ENCODE results near the gene STXBP5L. TPM values are rescaled to one million over a fixed set of nuclear protein-coding genes. Genes with fewer than 3 reads are reported as not detected.

The STXBP5L gene
- total RNA-seq (not detected), polyA plus RNA-seq (not detected)

- no peaks in the 10 kb centered on the region for H3K9me3 ChIP-seq (ENCODE audit: low read length)
- H3K27ac ChIP-seq (ENCODE audit: low read depth, low read length) = no peak within 1 kb of the TSS
- peaks cover 44 to 70% of the 10 kb centered on the region in 2 donors for H3K27me3 Mint-ChIP-seq
- H3K4me3 ChIP-seq (ENCODE audit: low read length) = no peak within 1 kb of the TSS
- peaks cover 19% of the 10 kb centered on the region for H3K27me3 ChIP-seq (ENCODE audit: insufficient read depth, low read length, poor library complexity, severe bottlenecking)
- H3K27ac Mint-ChIP-seq = peak within 1 kb of the TSS in 1 of 8 donors; percentile 47
- H3K36me3 Mint-ChIP-seq = peaks cover 0 to 2% (median 0%) of the 10 kb centered on the region in 3 donors
- H3K36me3 ChIP-seq (ENCODE audit: insufficient read depth, low read length) = no peaks in the 10 kb centered on the region
- H3K9me3 Mint-ChIP-seq = peaks cover 4 to 18% (median 10%) of the 10 kb centered on the region in 5 donors
- H3K4me1 ChIP-seq (ENCODE audit: insufficient read depth, low read length) = peaks cover 7% of the 10 kb centered on the region
- ChIA-PET CTCF (no interaction called here), POLR2A (no interaction called here)
- peak in 2 of 5 donors; percentile 0 to 4 for DNase-seq
- H3K4me1 Mint-ChIP-seq = peaks cover 16 to 23% (median 19%) of the 10 kb centered on the region in 3 donors
- H3K4me3 Mint-ChIP-seq = peak within 1 kb of the TSS; percentile 29 to 83 (median 75)
Observed at GRCh38 chr3:120908030-120908794, at the start of gene STXBP5L. Gene STXBP5L, plus strand, starts transcription at chr3:120908205. Its CDS starts 1,374 bp downstream, at chr3:120909579.

DNA sequence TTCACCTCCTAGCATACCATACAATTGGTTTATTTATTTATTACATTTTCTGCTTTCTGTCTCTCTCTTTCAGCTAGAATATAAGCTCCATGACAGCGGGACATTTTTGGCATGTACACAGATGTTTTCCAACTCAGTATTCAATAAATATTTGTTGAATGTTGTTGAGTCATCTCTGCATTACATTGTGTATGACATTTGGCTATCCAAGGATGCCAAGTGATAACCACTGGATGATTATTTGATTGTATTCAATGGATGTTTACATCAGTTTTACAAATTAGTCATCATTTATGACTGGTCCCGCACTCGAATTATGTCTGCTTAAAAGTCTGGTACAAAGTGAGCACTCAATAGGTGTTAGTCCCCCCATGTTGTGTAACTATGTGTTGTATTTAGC lies 49.5 kb upstream of the STXBP5L start:
- Mint-ChIP-seq H3K27me3 (peaks cover 5 to 23% of the 10 kb centered on the region in 2 donors), H3K9me3 (peaks cover 0 to 2% (median 0%) of the 10 kb centered on the region in 5 donors), H3K27ac (no peak overlapping the region), H3K4me3 (no peak overlapping the region), H3K4me1 (no peaks in the 10 kb centered on the region), H3K36me3 (no peaks in the 10 kb centered on the region)
- Histone ChIP-seq H3K27ac (ENCODE audit: low read depth, low read length) (no peak overlapping the region), H3K27me3 (ENCODE audit: insufficient read depth, low read length, poor library complexity, severe bottlenecking) (no peaks in the 10 kb centered on the region), H3K4me3 (ENCODE audit: low read length) (no peak overlapping the region), H3K9me3 (ENCODE audit: low read length) (no peaks in the 10 kb centered on the region), H3K4me1 (ENCODE audit: insufficient read depth, low read length) (no peaks in the 10 kb centered on the region), H3K36me3 (ENCODE audit: insufficient read depth, low read length) (no peaks in the 10 kb centered on the region)
- POLR2A ChIA-PET = no interaction called here
- CTCF ChIA-PET = no interaction called here
- no peak for DNase-seq

GRCh38 chr3:120864541-120864940 lies 43.5 kb upstream of the STXBP5L start:
- Mint-ChIP-seq H3K27ac (no peak overlapping the region), H3K4me1 (no peaks in the 10 kb centered on the region), H3K9me3 (peaks cover 0 to 3% (median 0%) of the 10 kb centered on the region in 5 donors), H3K36me3 (no peaks in the 10 kb centered on the region), H3K4me3 (no peak overlapping the region), H3K27me3 (peaks cover 2 to 20% of the 10 kb centered on the region in 2 donors)
- POLR2A ChIA-PET = no interaction called here
- no peaks in the 10 kb centered on the region for H3K27me3 ChIP-seq (ENCODE audit: insufficient read depth, low read length, poor library complexity, severe bottlenecking)
- no peaks in the 10 kb centered on the region for H3K9me3 ChIP-seq (ENCODE audit: low read length)
- H3K4me1 ChIP-seq (ENCODE audit: insufficient read depth, low read length) = no peaks in the 10 kb centered on the region
- CTCF ChIA-PET = no interaction called here
- DNase-seq = no peak
- no peak overlapping the region for H3K27ac ChIP-seq (ENCODE audit: low read depth, low read length)
- H3K36me3 ChIP-seq (ENCODE audit: insufficient read depth, low read length) = no peaks in the 10 kb centered on the region
- no peak overlapping the region for H3K4me3 ChIP-seq (ENCODE audit: low read length)

GRCh38 chr3:120875507-120875906 lies 32.5 kb upstream of the STXBP5L start:
- ChIA-PET POLR2A (no interaction called here), CTCF (no interaction called here)
- Histone ChIP-seq H3K27me3 (ENCODE audit: insufficient read depth, low read length, poor library complexity, severe bottlenecking) (no peaks in the 10 kb centered on the region), H3K36me3 (ENCODE audit: insufficient read depth, low read length) (no peaks in the 10 kb centered on the region), H3K27ac (ENCODE audit: low read depth, low read length) (no peak overlapping the region), H3K9me3 (ENCODE audit: low read length) (no peaks in the 10 kb centered on the region), H3K4me1 (ENCODE audit: insufficient read depth, low read length) (no peaks in the 10 kb centered on the region), H3K4me3 (ENCODE audit: low read length) (no peak overlapping the region)
- no peak overlapping the region for H3K27ac Mint-ChIP-seq
- no peaks in the 10 kb centered on the region for H3K36me3 Mint-ChIP-seq
- H3K27me3 Mint-ChIP-seq = peaks cover 10 to 22% of the 10 kb centered on the region in 2 donors
- H3K4me3 Mint-ChIP-seq = no peak overlapping the region
- DNase-seq = no peak
- H3K9me3 Mint-ChIP-seq = peaks cover 0 to under 1% (median 0%) of the 10 kb centered on the region in 5 donors
- no peaks in the 10 kb centered on the region for H3K4me1 Mint-ChIP-seq

GRCh38 chr3:120875989-120876388 lies 32.0 kb upstream of the STXBP5L start:
- peaks cover 0 to 2% (median 0%) of the 10 kb centered on the region in 5 donors for H3K9me3 Mint-ChIP-seq
- no peaks in the 10 kb centered on the region for H3K4me1 ChIP-seq (ENCODE audit: insufficient read depth, low read length)
- no peak overlapping the region for H3K27ac Mint-ChIP-seq
- H3K4me3 Mint-ChIP-seq = no peak overlapping the region
- no peaks in the 10 kb centered on the region for H3K27me3 ChIP-seq (ENCODE audit: insufficient read depth, low read length, poor library complexity, severe bottlenecking)
- ChIA-PET CTCF (no interaction called here), POLR2A (no interaction called here)
- no peaks in the 10 kb centered on the region for H3K4me1 Mint-ChIP-seq
- H3K4me3 ChIP-seq (ENCODE audit: low read length) = no peak overlapping the region
- no peaks in the 10 kb centered on the region for H3K9me3 ChIP-seq (ENCODE audit: low read length)
- peaks cover 10 to 22% of the 10 kb centered on the region in 2 donors for H3K27me3 Mint-ChIP-seq
- H3K36me3 Mint-ChIP-seq = no peaks in the 10 kb centered on the region
- no peak for DNase-seq
- no peak overlapping the region for H3K27ac ChIP-seq (ENCODE audit: low read depth, low read length)
- H3K36me3 ChIP-seq (ENCODE audit: insufficient read depth, low read length) = no peaks in the 10 kb centered on the region

- Histone ChIP-seq H3K27ac (ENCODE audit: low read depth, low read length) (no peak overlapping the region), H3K9me3 (ENCODE audit: low read length) (no peaks in the 10 kb centered on the region), H3K4me1 (ENCODE audit: insufficient read depth, low read length) (no peaks in the 10 kb centered on the region), H3K36me3 (ENCODE audit: insufficient read depth, low read length) (no peaks in the 10 kb centered on the region), H3K4me3 (ENCODE audit: low read length) (no peak overlapping the region), H3K27me3 (ENCODE audit: insufficient read depth, low read length, poor library complexity, severe bottlenecking) (no peaks in the 10 kb centered on the region)
- CTCF ChIA-PET = interaction anchor here (0.9 kb wide), 1 partner anchor 11 kb away, joined by 3 read pairs; no protein-coding TSS in a partner anchor
- Mint-ChIP-seq H3K27ac (no peak overlapping the region), H3K27me3 (peaks cover 10 to 13% of the 10 kb centered on the region in 2 donors), H3K9me3 (peaks cover 0 to 2% (median 0%) of the 10 kb centered on the region in 5 donors), H3K4me3 (no peak overlapping the region), H3K36me3 (no peaks in the 10 kb centered on the region), H3K4me1 (no peaks in the 10 kb centered on the region)
- POLR2A ChIA-PET = no interaction called here
- no peak for DNase-seq
Observed at GRCh38 chr3:120879411-120879810, 28.6 kb upstream of the STXBP5L start.

DNA sequence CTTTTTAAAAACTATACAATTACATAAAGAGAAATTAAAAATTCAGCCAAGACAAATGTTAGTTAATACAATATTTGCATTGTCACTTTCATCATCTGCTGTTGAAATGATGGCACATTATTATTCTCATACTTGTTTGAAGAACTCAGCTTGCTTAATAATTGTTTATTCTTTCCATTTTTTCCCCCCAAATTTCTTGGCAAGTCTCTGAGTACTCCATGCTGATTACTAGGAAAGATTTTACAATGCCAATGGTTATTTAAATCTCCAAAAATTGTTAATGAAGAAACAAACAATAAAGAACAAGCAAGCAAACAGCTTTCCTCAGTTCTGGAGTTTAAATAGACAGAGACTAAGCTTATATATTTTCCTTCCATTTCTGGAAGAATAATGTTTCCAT lies 15.1 kb upstream of the STXBP5L start:
- no peak overlapping the region for H3K4me3 Mint-ChIP-seq
- ChIA-PET CTCF (no interaction called here), POLR2A (no interaction called here)
- H3K4me1 ChIP-seq (ENCODE audit: insufficient read depth, low read length) = no peaks in the 10 kb centered on the region
- DNase-seq = no peak
- no peaks in the 10 kb centered on the region for H3K9me3 ChIP-seq (ENCODE audit: low read length)
- no peaks in the 10 kb centered on the region for H3K27me3 ChIP-seq (ENCODE audit: insufficient read depth, low read length, poor library complexity, severe bottlenecking)
- no peaks in the 10 kb centered on the region for H3K4me1 Mint-ChIP-seq
- no peak overlapping the region for H3K4me3 ChIP-seq (ENCODE audit: low read length)
- no peak overlapping the region for H3K27ac Mint-ChIP-seq
- H3K36me3 ChIP-seq (ENCODE audit: insufficient read depth, low read length) = no peaks in the 10 kb centered on the region
- no peaks in the 10 kb centered on the region for H3K36me3 Mint-ChIP-seq
- peaks cover 0 to 4% (median 0%) of the 10 kb centered on the region in 5 donors for H3K9me3 Mint-ChIP-seq
- H3K27me3 Mint-ChIP-seq = peaks cover 0 to 5% of the 10 kb centered on the region in 2 donors
- no peak overlapping the region for H3K27ac ChIP-seq (ENCODE audit: low read depth, low read length)

GRCh38 chr3:120894316-120895057 lies 13.5 kb upstream of the STXBP5L start:
- no peak for DNase-seq
- H3K27ac Mint-ChIP-seq = no peak overlapping the region
- H3K4me1 Mint-ChIP-seq = no peaks in the 10 kb centered on the region
- H3K27me3 Mint-ChIP-seq = peaks cover 0 to 5% of the 10 kb centered on the region in 2 donors
- Histone ChIP-seq H3K36me3 (ENCODE audit: insufficient read depth, low read length) (no peaks in the 10 kb centered on the region), H3K9me3 (ENCODE audit: low read length) (no peaks in the 10 kb centered on the region), H3K4me3 (ENCODE audit: low read length) (no peak overlapping the region), H3K27me3 (ENCODE audit: insufficient read depth, low read length, poor library complexity, severe bottlenecking) (no peaks in the 10 kb centered on the region), H3K4me1 (ENCODE audit: insufficient read depth, low read length) (no peaks in the 10 kb centered on the region), H3K27ac (ENCODE audit: low read depth, low read length) (no peak overlapping the region)
- no peaks in the 10 kb centered on the region for H3K36me3 Mint-ChIP-seq
- peaks cover 0 to 6% (median 0%) of the 10 kb centered on the region in 5 donors for H3K9me3 Mint-ChIP-seq
- POLR2A ChIA-PET = no interaction called here
- no peak overlapping the region for H3K4me3 Mint-ChIP-seq
- CTCF ChIA-PET = no interaction called here
